Measurements from ENCODE around the gene HSCB.
"Not testable (repeated sequence)": the region's sequence is repeated elsewhere in the genome, so short reads cannot be mapped to it uniquely, and the experiment has no call there.

The HSCB gene

GRCh38 chr22:28741200-28741784 lies 547 bp upstream of the HSCB start:
- no peak for FAIRE-seq

GRCh38 chr22:28742562-28742962 lies 723 bp downstream of the HSCB start:
- no peak for FAIRE-seq

- FAIRE-seq: no peak
Observed at GRCh38 chr22:28743852-28744251, 2.0 kb downstream of the HSCB start.

GRCh38 chr22:28750471-28750881 lies 8.6 kb downstream of the HSCB start:
- no peak for FAIRE-seq

- not testable (repeated sequence) for FAIRE-seq
Observed at GRCh38 chr22:28754512-28754911, 12.7 kb downstream of the HSCB start.

GRCh38 chr22:28759861-28760560 lies 18.2 kb downstream of the HSCB start:
- no peak for FAIRE-seq

- FAIRE-seq: no peak
Observed at GRCh38 chr22:28761449-28761755, 19.6 kb downstream of the HSCB start.

GRCh38 chr22:28762000-28762399 lies 20.2 kb downstream of the HSCB start:
- not testable (repeated sequence) for FAIRE-seq

- no peak for FAIRE-seq
Observed at GRCh38 chr22:28766628-28767027, 24.8 kb downstream of the HSCB start.

GRCh38 chr22:28768701-28769393 lies 27.0 kb downstream of the HSCB start:
- no peak for FAIRE-seq

GRCh38 chr22:28769394-28770085 lies 27.7 kb downstream of the HSCB start:
- FAIRE-seq: no peak

GRCh38 chr22:28771195-28771791 lies 29.5 kb downstream of the HSCB start:
- no peak for FAIRE-seq

GRCh38 chr22:28772633-28773460 lies 31.0 kb downstream of the HSCB start, which contains the start of gene CCDC117:
CCDC117 (plus strand) TSS chr22:28772695; CDS start chr22:28772850, 155 bp downstream.
- no peak for FAIRE-seq

- no peak for FAIRE-seq
Observed at GRCh38 chr22:28773461-28773867, 31.6 kb downstream of the HSCB start.

GRCh38 chr22:28774378-28774777 lies 32.5 kb downstream of the HSCB start:
- FAIRE-seq: no peak

GRCh38 chr22:28779833-28780232 lies 38.0 kb downstream of the HSCB start:
- FAIRE-seq: no peak

- FAIRE-seq: no peak
Observed at GRCh38 chr22:28780296-28780695, 38.5 kb downstream of the HSCB start.

GRCh38 chr22:28783786-28784671 lies 42.2 kb downstream of the HSCB start:
- no peak for FAIRE-seq

GRCh38 chr22:28788601-28789000 lies 46.8 kb downstream of the HSCB start:
- FAIRE-seq: no peak

- no peak for FAIRE-seq
Observed at GRCh38 chr22:28791124-28791523, 49.3 kb downstream of the HSCB start.

GRCh38 chr22:28791841-28792490 lies 50.1 kb downstream of the HSCB start:
- no peak for FAIRE-seq
